ENCODE data around the gene MRPL40. TPM values are rescaled to one million over a fixed set of nuclear protein-coding genes. Genes with fewer than 3 reads are reported as not detected.

Gene MRPL40
- total RNA-seq, 1 experiment from 2014 or later, result 40.1 TPM

GRCh38 chr22:19478045-19478900 is 45.9 kb downstream of the MRPL40 start:
- H4K20me1 ChIP-seq (ENCODE audit: insufficient read depth), result peaks cover 9% of the 10 kb centered on the region; the same call in 1 of the 2 replicates
- H3K27me3 ChIP-seq (ENCODE audit: insufficient read depth, low read length), result no peaks in the 10 kb centered on the region
- TF ChIP-seq YY1 (IDR thresholded peaks at IDR 0.05; ENCODE audit: extremely low read depth, insufficient replicate concordance, low read depth, low read length) (no peak), ZFX (IDR thresholded peaks at IDR 0.05) (no peak), EGR1 (IDR thresholded peaks at IDR 0.05; ENCODE audit: low read depth) (no peak), JUND (IDR thresholded peaks at IDR 0.05) (no peak), MAX (IDR thresholded peaks at IDR 0.05) (no peak), CEBPB (IDR thresholded peaks at IDR 0.05; ENCODE audit: low read depth) (no peak), SP1 (IDR thresholded peaks at IDR 0.05; ENCODE audit: low read depth) (no peak), ELF1 (IDR thresholded peaks at IDR 0.05; ENCODE audit: borderline replicate concordance, low read depth) (no peak)
- DNase-seq (ENCODE audit: low read depth, low spot score), result no peak
- H3K79me2 ChIP-seq (ENCODE audit: insufficient read depth, low read length), result peaks cover 84% of the 10 kb centered on the region
- no peaks in the 10 kb centered on the region for H3K9me3 ChIP-seq (ENCODE audit: control insufficient read depth in 1 of 2, insufficient read depth in 1 of 2, low read depth in 1 of 2, low read length in 2 of 2)
- CTCF ChIA-PET, result interaction anchor here (1.8 kb wide), 1 partner anchor 299 kb away, joined by 8 read pairs; the partner anchor contains the start of gene SLC25A1
- ATAC-seq, result no peak
- H3K4me2 ChIP-seq (ENCODE audit: low read length), result peak overlapping the region; percentile 81
- peak overlapping the region; percentile 80 to 91 for H3K4me3 ChIP-seq (replicated peaks in 1 of 2; ENCODE audit: low read depth in 1 of 2, low read length in 2 of 2)
- peaks cover 4 to 30% of the 10 kb centered on the region in 2 experiments; a peak in 3 of 4 replicates for H3K36me3 ChIP-seq (ENCODE audit: control insufficient read depth in 1 of 2, insufficient read depth in 2 of 2, low read length in 2 of 2)
- H3K9ac ChIP-seq (ENCODE audit: low read length), result peak overlapping the region; percentile 93
- H3K9me2 ChIP-seq (ENCODE audit: insufficient read depth), result no peaks in the 10 kb centered on the region
- POLR2A ChIA-PET, result interaction anchor here (0.8 to 1.2 kb wide), 2 partner anchors 16 to 31 kb away, joined by 3 to 5 read pairs; no protein-coding TSS in a partner anchor
- H3K4me1 ChIP-seq (ENCODE audit: control insufficient read depth in 1 of 2, insufficient read depth in 2 of 2, low read length in 2 of 2), result peaks cover 14 to 23% of the 10 kb centered on the region in 2 experiments; a peak in 3 of 4 replicates
- peak overlapping the region; percentile 86 for H3K27ac ChIP-seq (ENCODE audit: low read depth, low read length)
- intact Hi-C loops (cut with micrococcal nuclease), result loop anchor here (5.0 to 10.0 kb wide), 4 partner anchors 154 to 356 kb away; partner anchors contain the start of genes DGCR2 and ESS2
- H2AFZ ChIP-seq (ENCODE audit: low read depth, low read length, poor library complexity, severe bottlenecking), result no peak overlapping the region
- RAD21 ChIA-PET (ENCODE audit: low non-redundant PET in 1 of 2, low total read pairs in 2 of 2, uncharacterized antibody in 2 of 2, unreplicated experiment in 2 of 2), result no interaction called here
- BruUV-seq (replicated peaks), result TSS peak; percentile 51
